Chondrocyte (in vitro differentiated cells): ENCODE data around the gene ATP8A1. TPM values are rescaled to one million over a fixed set of nuclear protein-coding genes. Genes with fewer than 3 reads are reported as not detected.

Source experiments
- DNase-seq: peaks from one replicate; pipeline ENCODE4 v3.0.0; 2021; ENCODE audit warnings: mixed read lengths, low spot score
- H3K27ac Mint-ChIP-seq: one replicate; pipeline ENCODE4 v1.8.0; 2021; ENCODE audit warnings: mild to moderate bottlenecking, moderate library complexity, mixed read lengths; ENCODE audit not compliant: unreplicated experiment
- H3K27me3 Mint-ChIP-seq: 2 replicates; pipeline ENCODE4 v1.8.0; 2021; ENCODE audit warnings: low read depth, mixed read lengths
- H3K36me3 Mint-ChIP-seq: 2 replicates; pipeline ENCODE4 v1.8.0; 2021; ENCODE audit warnings: low read depth, mixed read lengths
- H3K4me1 Mint-ChIP-seq: 2 replicates; pipeline ENCODE4 v1.8.0; 2021; ENCODE audit warnings: low read depth, mild to moderate bottlenecking, mixed read lengths
- H3K4me3 Mint-ChIP-seq: one replicate; pipeline ENCODE4 v1.8.0; 2021; ENCODE audit warnings: mild to moderate bottlenecking, moderate library complexity, mixed read lengths; ENCODE audit not compliant: unreplicated experiment
- H3K9me3 Mint-ChIP-seq: 2 replicates; pipeline ENCODE4 v1.8.0; 2021; ENCODE audit warnings: low read depth, mixed read lengths
- total RNA-seq: library from RNA; stranded (reverse); gene quantifications from 3 replicates; pipeline ENCODE4 v1.2.1, GENCODE V29; 2021
- TF ChIP-seq, protein P1 (sequence below): fragments of 200-600 bp; sonication (generic); IDR thresholded peaks from 2 replicates; pipeline ENCODE4 v1.5.0; 2021; ENCODE audit warnings: antibody characterized with exemption, mild to moderate bottlenecking, moderate library complexity

Gene ATP8A1
- total RNA-seq, 1 donor from 2014 or later = 0.25 TPM

GRCh38 chr4:42362591-42362990 is 294.3 kb downstream of the ATP8A1 start:
- no peaks in the 10 kb centered on the region for H3K36me3 Mint-ChIP-seq
- no peaks in the 10 kb centered on the region for H3K4me1 Mint-ChIP-seq
- H3K27me3 Mint-ChIP-seq = peaks cover 50% of the 10 kb centered on the region
- peaks cover 4% of the 10 kb centered on the region for H3K9me3 Mint-ChIP-seq
- DNase-seq = no peak
- TF ChIP-seq, protein P1, sequence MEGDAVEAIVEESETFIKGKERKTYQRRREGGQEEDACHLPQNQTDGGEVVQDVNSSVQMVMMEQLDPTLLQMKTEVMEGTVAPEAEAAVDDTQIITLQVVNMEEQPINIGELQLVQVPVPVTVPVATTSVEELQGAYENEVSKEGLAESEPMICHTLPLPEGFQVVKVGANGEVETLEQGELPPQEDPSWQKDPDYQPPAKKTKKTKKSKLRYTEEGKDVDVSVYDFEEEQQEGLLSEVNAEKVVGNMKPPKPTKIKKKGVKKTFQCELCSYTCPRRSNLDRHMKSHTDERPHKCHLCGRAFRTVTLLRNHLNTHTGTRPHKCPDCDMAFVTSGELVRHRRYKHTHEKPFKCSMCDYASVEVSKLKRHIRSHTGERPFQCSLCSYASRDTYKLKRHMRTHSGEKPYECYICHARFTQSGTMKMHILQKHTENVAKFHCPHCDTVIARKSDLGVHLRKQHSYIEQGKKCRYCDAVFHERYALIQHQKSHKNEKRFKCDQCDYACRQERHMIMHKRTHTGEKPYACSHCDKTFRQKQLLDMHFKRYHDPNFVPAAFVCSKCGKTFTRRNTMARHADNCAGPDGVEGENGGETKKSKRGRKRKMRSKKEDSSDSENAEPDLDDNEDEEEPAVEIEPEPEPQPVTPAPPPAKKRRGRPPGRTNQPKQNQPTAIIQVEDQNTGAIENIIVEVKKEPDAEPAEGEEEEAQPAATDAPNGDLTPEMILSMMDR = no peak
- H3K4me3 Mint-ChIP-seq = no peak overlapping the region
- H3K27ac Mint-ChIP-seq = no peak overlapping the region

GRCh38 chr4:42361456-42361855 is 295.4 kb downstream of the ATP8A1 start:
- TF ChIP-seq, protein P1 = no peak
- Mint-ChIP-seq H3K4me3 (no peak overlapping the region), H3K27ac (no peak overlapping the region)

DNA sequence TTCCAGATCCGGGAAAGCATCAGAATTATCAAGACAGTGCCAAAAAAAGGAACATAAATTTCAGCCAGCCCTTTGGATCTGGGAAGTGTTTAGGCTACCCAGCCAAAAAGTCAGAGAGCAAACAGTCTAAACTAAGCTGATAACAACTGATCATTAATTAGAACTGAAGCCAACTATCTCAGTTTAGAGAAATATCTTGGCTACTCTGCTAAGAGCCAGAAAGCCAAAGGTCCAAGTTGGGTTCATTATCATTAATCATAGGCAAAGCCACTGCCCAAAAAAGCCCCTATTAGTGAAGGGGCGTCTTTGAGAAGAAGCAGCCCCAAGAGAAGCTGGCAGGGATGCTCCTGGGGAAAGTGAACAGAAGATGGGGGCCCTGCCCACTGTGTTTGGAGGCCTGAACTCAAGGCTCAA is 296.6 kb downstream of the ATP8A1 start:
- Mint-ChIP-seq H3K27ac (no peak overlapping the region), H3K4me1 (no peaks in the 10 kb centered on the region), H3K4me3 (no peak overlapping the region), H3K36me3 (no peaks in the 10 kb centered on the region), H3K9me3 (peaks cover 4% of the 10 kb centered on the region), H3K27me3 (peaks cover 62% of the 10 kb centered on the region)
- no peak for DNase-seq
- TF ChIP-seq, protein P1 = no peak

More at GRCh38 chr4:42361456-42361855, 295.4 kb downstream of the ATP8A1 start:
- Mint-ChIP-seq H3K9me3 (peaks cover 4% of the 10 kb centered on the region), H3K27me3 (peaks cover 50% of the 10 kb centered on the region), H3K4me1 (no peaks in the 10 kb centered on the region), H3K36me3 (no peaks in the 10 kb centered on the region)
- no peak for DNase-seq

DNA sequence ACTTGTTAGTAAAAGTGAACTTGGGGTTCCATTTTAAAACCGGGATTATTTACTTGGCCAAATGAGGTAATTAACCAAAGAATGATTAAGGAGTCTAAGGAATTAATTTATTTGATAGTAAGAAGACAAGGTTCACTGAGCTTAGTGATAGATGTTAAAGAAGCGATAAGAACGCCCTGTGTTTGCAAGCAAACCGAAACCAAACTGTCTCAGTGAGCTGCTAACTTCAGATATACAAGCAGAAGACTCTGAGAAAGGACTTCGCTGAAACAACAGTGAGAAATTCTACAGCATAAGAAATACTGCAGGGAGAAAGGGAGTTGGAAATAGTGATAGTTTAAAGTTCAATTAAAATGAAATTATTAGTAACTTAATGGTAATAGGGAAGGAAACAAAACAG is 297.2 kb downstream of the ATP8A1 start:
- Mint-ChIP-seq H3K9me3 (peaks cover 4% of the 10 kb centered on the region), H3K4me3 (no peak overlapping the region), H3K36me3 (no peaks in the 10 kb centered on the region), H3K27ac (no peak overlapping the region), H3K4me1 (no peaks in the 10 kb centered on the region), H3K27me3 (peaks cover 66% of the 10 kb centered on the region)
- DNase-seq = no peak
- TF ChIP-seq, protein P1 = no peak

Other genes with a start within 250 kb of the ATP8A1 start
- not detected in 3 replicates for gene GRXCR1, start 235.6 kb upstream of the ATP8A1 start, total RNA-seq